ENCODE results near the gene TBXA2R. TPM values are rescaled to one million over a fixed set of nuclear protein-coding genes. Genes with fewer than 3 reads are reported as not detected.

The TBXA2R gene
- total RNA-seq, 1 donor from 2014 or later = 0.23 TPM

GRCh38 chr19:3620145-3620816, 13.6 kb upstream of the TBXA2R start:
- Mint-ChIP-seq H3K4me1 (peaks cover 8% of the 10 kb centered on the region), H3K9me3 (no peaks in the 10 kb centered on the region), H3K27me3 (ENCODE audit: low read depth) (no peaks in the 10 kb centered on the region), H3K27ac (ENCODE audit: unreplicated experiment) (no peak overlapping the region), H3K4me3 (no peak overlapping the region), H3K36me3 (ENCODE audit: low read depth) (no peaks in the 10 kb centered on the region)
- no peak for DNase-seq (ENCODE audit: low read depth, low spot score)
- no peak for TF ChIP-seq CTCF (conservative IDR thresholded peaks at IDR 0.05)

DNA sequence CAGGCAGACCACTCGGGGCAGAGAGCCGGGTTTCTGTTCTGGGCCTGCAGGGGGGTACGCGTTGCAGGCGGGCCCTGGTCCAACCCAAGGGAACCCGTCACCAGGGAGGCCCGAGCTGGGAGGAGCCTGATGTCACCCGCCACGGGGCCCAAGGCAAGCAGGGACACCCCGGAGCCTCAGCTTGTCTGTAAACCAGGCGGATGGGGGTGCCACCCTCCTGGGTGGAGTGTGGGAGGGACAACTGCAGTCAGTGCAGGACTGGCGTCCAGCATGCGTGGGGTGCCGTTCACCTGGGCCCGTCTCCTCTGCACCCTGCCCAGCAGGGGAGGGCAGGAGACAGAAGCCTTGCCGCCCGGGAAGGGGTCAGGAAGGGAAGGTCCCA, 12.9 kb upstream of the TBXA2R start:
- H3K27me3 Mint-ChIP-seq (ENCODE audit: low read depth) = no peaks in the 10 kb centered on the region
- H3K4me1 Mint-ChIP-seq = peaks cover 5% of the 10 kb centered on the region

DNA sequence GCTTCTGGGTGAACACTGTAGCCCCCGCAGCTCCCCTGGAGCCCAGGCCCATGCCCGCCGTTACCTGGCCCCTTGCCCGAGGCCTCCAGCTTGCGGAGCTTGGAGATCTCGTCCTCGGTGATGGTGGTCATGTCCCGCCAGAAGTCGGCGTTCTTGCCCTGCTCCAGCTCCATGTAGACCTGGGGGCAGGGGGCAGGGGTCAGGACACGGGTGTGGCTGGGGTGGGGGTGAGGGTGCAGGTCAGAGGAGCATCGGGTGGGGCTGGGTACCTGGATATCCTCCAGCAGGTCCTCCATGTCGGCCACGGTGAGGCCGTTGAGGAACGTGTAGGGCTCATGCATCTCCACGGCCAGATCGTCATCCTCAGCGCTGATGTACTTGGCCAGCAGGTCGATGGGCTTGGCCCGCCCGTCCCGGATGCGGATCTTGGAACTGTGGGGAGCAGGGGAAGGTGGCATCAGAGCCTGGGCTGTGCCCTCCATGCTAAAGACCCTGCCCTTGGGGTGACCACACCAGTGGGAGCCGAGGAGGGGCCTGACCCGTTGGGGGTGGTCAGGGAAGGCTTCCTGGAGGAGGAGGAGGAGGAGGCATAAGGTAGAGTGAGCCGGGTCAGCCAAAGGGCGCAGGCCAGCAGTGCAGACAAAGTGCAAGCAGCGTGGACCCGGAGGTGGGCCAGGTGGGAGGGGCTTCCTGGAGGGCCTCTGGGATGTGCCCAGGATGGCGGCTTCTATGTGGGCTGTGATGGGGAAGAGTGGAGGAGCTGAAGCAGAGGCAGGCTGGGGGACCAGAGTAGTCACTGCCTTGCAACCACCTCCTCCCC, 12.3 kb upstream of the TBXA2R start:
- DNase-seq (ENCODE audit: low read depth, low spot score) = no peak
- no peak overlapping the region for H3K27ac Mint-ChIP-seq (ENCODE audit: unreplicated experiment)
- H3K4me3 Mint-ChIP-seq = no peak overlapping the region
- H3K9me3 Mint-ChIP-seq = no peaks in the 10 kb centered on the region
- no peaks in the 10 kb centered on the region for H3K4me1 Mint-ChIP-seq
- H3K36me3 Mint-ChIP-seq (ENCODE audit: low read depth) = no peaks in the 10 kb centered on the region
- no peaks in the 10 kb centered on the region for H3K27me3 Mint-ChIP-seq (ENCODE audit: low read depth)
- no peak for TF ChIP-seq CTCF (conservative IDR thresholded peaks at IDR 0.05)

More for the DNA sequence above, 12.9 kb upstream of the TBXA2R start:
- H3K9me3 Mint-ChIP-seq = no peaks in the 10 kb centered on the region
- DNase-seq (ENCODE audit: low read depth, low spot score) = no peak
- H3K36me3 Mint-ChIP-seq (ENCODE audit: low read depth) = no peaks in the 10 kb centered on the region
- no peak overlapping the region for H3K4me3 Mint-ChIP-seq
- TF ChIP-seq CTCF (conservative IDR thresholded peaks at IDR 0.05) = no peak
- H3K27ac Mint-ChIP-seq (ENCODE audit: unreplicated experiment) = no peak overlapping the region

- DNase-seq (ENCODE audit: low read depth, low spot score) = peak; percentile 48
- TF ChIP-seq CTCF (conservative IDR thresholded peaks at IDR 0.05) = peak; percentile 76
- Mint-ChIP-seq H3K4me3 (no peak overlapping the region), H3K9me3 (no peaks in the 10 kb centered on the region), H3K4me1 (no peaks in the 10 kb centered on the region), H3K27me3 (ENCODE audit: low read depth) (no peaks in the 10 kb centered on the region), H3K27ac (ENCODE audit: unreplicated experiment) (no peak overlapping the region), H3K36me3 (ENCODE audit: low read depth) (no peaks in the 10 kb centered on the region)
Observed at GRCh38 chr19:3618144-3618810, 11.6 kb upstream of the TBXA2R start.

GRCh38 chr19:3617463-3617862, 10.8 kb upstream of the TBXA2R start:
- no peak for DNase-seq (ENCODE audit: low read depth, low spot score)
- H3K36me3 Mint-ChIP-seq (ENCODE audit: low read depth) = no peaks in the 10 kb centered on the region
- H3K4me3 Mint-ChIP-seq = peak overlapping the region; percentile 31
- no peak overlapping the region for H3K27ac Mint-ChIP-seq (ENCODE audit: unreplicated experiment)
- no peak for TF ChIP-seq CTCF (conservative IDR thresholded peaks at IDR 0.05)
- no peaks in the 10 kb centered on the region for H3K27me3 Mint-ChIP-seq (ENCODE audit: low read depth)
- H3K4me1 Mint-ChIP-seq = no peaks in the 10 kb centered on the region
- no peaks in the 10 kb centered on the region for H3K9me3 Mint-ChIP-seq
